Naive B cell (primary cell): ENCODE measurements around the gene NARS2. TPM values are rescaled to one million over a fixed set of nuclear protein-coding genes. Genes with fewer than 3 reads are reported as not detected.
"Not testable (repeated sequence)": the region's sequence is repeated elsewhere in the genome, so short reads cannot be mapped to it uniquely, and the experiment has no call there.

Experiments used
- ATAC-seq, 2 donors: fragments of 150-1000 bp; cut with Tn5 transposase; 2 replicates each; pipeline ENCODE4 v1.10.0; 2021; ENCODE audit warnings: low read depth in 2 of 2, mild to moderate bottlenecking in 2 of 2, moderate library complexity in 2 of 2
- DNase-seq: peaks from one replicate; pipeline ENCODE4 v3.0.0; 2022
- H3K27ac Mint-ChIP-seq, 6 donors: one replicate each; pipeline ENCODE4 v1.8.0; 2020 to 2022; ENCODE audit warnings: mild to moderate bottlenecking in 6 of 6, mixed read lengths in 6 of 6, moderate library complexity in 5 of 6, inconsistent platforms in 2 of 6
- H3K27me3 Mint-ChIP-seq, 3 donors: one replicate each; pipeline ENCODE4 v1.8.0; 2021 to 2022; ENCODE audit warnings: mixed read lengths in 3 of 3, mild to moderate bottlenecking in 1 of 3
- H3K36me3 Mint-ChIP-seq, 2 donors: one replicate each; pipeline ENCODE4 v1.8.0; 2020 to 2022; ENCODE audit warnings: mixed read lengths in 2 of 2, inconsistent platforms in 1 of 2, mild to moderate bottlenecking in 1 of 2
- H3K4me1 Mint-ChIP-seq, 3 donors: one replicate each; pipeline ENCODE4 v1.8.0; 2020 to 2022; ENCODE audit warnings: mixed read lengths in 3 of 3, inconsistent platforms in 1 of 3, mild to moderate bottlenecking in 1 of 3, moderate library complexity in 1 of 3
- H3K4me3 Mint-ChIP-seq, 8 donors: one replicate each; pipeline ENCODE4 v1.8.0; 2020 to 2022; ENCODE audit warnings: mild to moderate bottlenecking in 8 of 8, mixed read lengths in 8 of 8, moderate library complexity in 8 of 8, inconsistent platforms in 2 of 8
- H3K9me3 Mint-ChIP-seq, 7 donors: one replicate each; pipeline ENCODE4 v1.8.0; 2020 to 2022; ENCODE audit warnings: mixed read lengths in 7 of 7, mild to moderate bottlenecking in 5 of 7, inconsistent platforms in 2 of 7, moderate library complexity in 1 of 7
- polyA plus RNA-seq, 6 donors: library from polyadenylated mRNA; unstranded; fragments of 300-500 nt; fragmentation: Illumina TruSeq; gene quantifications; one replicate each; pipeline ENCODE4 v1.2.3, GENCODE V29; 2021; ENCODE audit warnings: low read depth in 6 of 6

Gene NARS2
- polyA plus RNA-seq, 6 donors from 2014 or later, result 11.4 to 16.4 (median 15.3) TPM

- Mint-ChIP-seq H3K36me3 (peaks cover 9 to 19% of the 10 kb centered on the region in 2 donors), H3K4me1 (peaks cover 0 to 7% (median 0%) of the 10 kb centered on the region in 3 donors), H3K27me3 (no peaks in the 10 kb centered on the region), H3K27ac (no peak overlapping the region), H3K4me3 (no peak overlapping the region), H3K9me3 (no peaks in the 10 kb centered on the region)
- ATAC-seq (no peak), DNase-seq (no peak)
Measured at GRCh38 chr11:78492973-78493372, 81.7 kb downstream of the NARS2 start.

GRCh38 chr11:78489184-78489583 lies 85.5 kb downstream of the NARS2 start:
- no peak overlapping the region for H3K4me3 Mint-ChIP-seq
- H3K27ac Mint-ChIP-seq, result peak overlapping the region in 1 of 6 donors; percentile 10
- peaks cover 0 to 3% (median 0%) of the 10 kb centered on the region in 3 donors for H3K4me1 Mint-ChIP-seq
- peaks cover 20 to 26% of the 10 kb centered on the region in 2 donors for H3K36me3 Mint-ChIP-seq
- no peaks in the 10 kb centered on the region for H3K27me3 Mint-ChIP-seq
- H3K9me3 Mint-ChIP-seq, result peaks cover 0 to under 1% (median 0%) of the 10 kb centered on the region in 7 donors
- DNase-seq, result no peak
- ATAC-seq, result no peak

- no peak for ATAC-seq
- Mint-ChIP-seq H3K9me3 (peaks cover 0 to under 1% (median 0%) of the 10 kb centered on the region in 7 donors), H3K4me1 (peaks cover 0 to 7% (median 6%) of the 10 kb centered on the region in 3 donors), H3K4me3 (no peak overlapping the region), H3K27ac (no peak overlapping the region), H3K36me3 (peaks cover 0 to 14% of the 10 kb centered on the region in 2 donors), H3K27me3 (no peaks in the 10 kb centered on the region)
- DNase-seq, result no peak
Measured at GRCh38 chr11:78478536-78478935, 96.1 kb downstream of the NARS2 start.

- Mint-ChIP-seq H3K27ac (peak overlapping the region in 1 of 6 donors; percentile 63), H3K9me3 (peaks cover 0 to 6% (median 0%) of the 10 kb centered on the region in 7 donors), H3K27me3 (no peaks in the 10 kb centered on the region), H3K36me3 (peaks cover 14 to 24% of the 10 kb centered on the region in 2 donors), H3K4me3 (no peak overlapping the region), H3K4me1 (no peaks in the 10 kb centered on the region)
- ATAC-seq, result no peak
- DNase-seq, result no peak
Measured at GRCh38 chr11:78476066-78476465, 98.6 kb downstream of the NARS2 start.

GRCh38 chr11:78474451-78474850 lies 100.2 kb downstream of the NARS2 start:
- DNase-seq (no peak), ATAC-seq (no peak)
- peaks cover 14 to 24% of the 10 kb centered on the region in 2 donors for H3K36me3 Mint-ChIP-seq
- H3K4me1 Mint-ChIP-seq, result peaks cover 6 to 9% (median 6%) of the 10 kb centered on the region in 3 donors
- H3K9me3 Mint-ChIP-seq, result peaks cover 0 to 6% (median 0%) of the 10 kb centered on the region in 7 donors
- no peaks in the 10 kb centered on the region for H3K27me3 Mint-ChIP-seq
- no peak overlapping the region for H3K4me3 Mint-ChIP-seq
- peak overlapping the region in 1 of 6 donors; percentile 11 for H3K27ac Mint-ChIP-seq

GRCh38 chr11:78472905-78473304 lies 101.8 kb downstream of the NARS2 start:
- ATAC-seq, result no peak
- peaks cover 0 to 6% (median 0%) of the 10 kb centered on the region in 7 donors for H3K9me3 Mint-ChIP-seq
- no peak for DNase-seq
- peak overlapping the region in 5 of 6 donors; percentile 37 to 88 (median 64) for H3K27ac Mint-ChIP-seq
- peaks cover 14 to 23% of the 10 kb centered on the region in 2 donors for H3K36me3 Mint-ChIP-seq
- H3K27me3 Mint-ChIP-seq, result no peaks in the 10 kb centered on the region
- H3K4me1 Mint-ChIP-seq, result peaks cover 7 to 11% (median 11%) of the 10 kb centered on the region in 3 donors
- H3K4me3 Mint-ChIP-seq, result no peak overlapping the region

GRCh38 chr11:78472382-78472781 lies 102.3 kb downstream of the NARS2 start:
- peaks cover 7 to 11% (median 11%) of the 10 kb centered on the region in 3 donors for H3K4me1 Mint-ChIP-seq
- ATAC-seq (no peak), DNase-seq (no peak)
- H3K36me3 Mint-ChIP-seq, result peaks cover 14 to 17% of the 10 kb centered on the region in 2 donors
- H3K4me3 Mint-ChIP-seq, result no peak overlapping the region
- H3K27ac Mint-ChIP-seq, result peak overlapping the region in 4 of 6 donors; percentile 13 to 64 (median 52)
- H3K9me3 Mint-ChIP-seq, result peaks cover 0 to 6% (median 0%) of the 10 kb centered on the region in 7 donors
- no peaks in the 10 kb centered on the region for H3K27me3 Mint-ChIP-seq

GRCh38 chr11:78470861-78471442 lies 103.7 kb downstream of the NARS2 start:
- Mint-ChIP-seq H3K36me3 (peaks cover 11 to 14% of the 10 kb centered on the region in 2 donors), H3K4me3 (no peak overlapping the region), H3K9me3 (peaks cover 0 to 6% (median 0%) of the 10 kb centered on the region in 7 donors), H3K27me3 (no peaks in the 10 kb centered on the region), H3K27ac (peak overlapping the region in 3 of 6 donors; percentile 63 to 84 (median 81)), H3K4me1 (peaks cover 8 to 25% (median 14%) of the 10 kb centered on the region in 3 donors)
- no peak for DNase-seq
- no peak for ATAC-seq

- Mint-ChIP-seq H3K36me3 (peaks cover 14 to 17% of the 10 kb centered on the region in 2 donors), H3K9me3 (peaks cover 0 to 6% (median 0%) of the 10 kb centered on the region in 7 donors), H3K4me3 (peak overlapping the region in 1 of 8 donors; percentile 5), H3K27ac (peak overlapping the region; percentile 18 to 97 (median 90)), H3K27me3 (no peaks in the 10 kb centered on the region), H3K4me1 (peaks cover 16 to 33% (median 24%) of the 10 kb centered on the region in 3 donors)
- peak; percentile 69 to 70 for ATAC-seq
- peak; percentile 42 for DNase-seq
Measured at GRCh38 chr11:78469896-78470295, 104.8 kb downstream of the NARS2 start.

GRCh38 chr11:78467931-78468330 lies 106.7 kb downstream of the NARS2 start:
- Mint-ChIP-seq H3K4me3 (no peak overlapping the region), H3K36me3 (peaks cover 9 to 22% of the 10 kb centered on the region in 2 donors), H3K9me3 (peaks cover 0 to 6% (median 0%) of the 10 kb centered on the region in 7 donors), H3K4me1 (peaks cover 16 to 43% (median 24%) of the 10 kb centered on the region in 3 donors), H3K27me3 (no peaks in the 10 kb centered on the region), H3K27ac (peak overlapping the region in 2 of 6 donors; percentile 62 to 88)
- DNase-seq, result no peak
- ATAC-seq, result no peak

GRCh38 chr11:78467370-78467769 lies 107.3 kb downstream of the NARS2 start:
- DNase-seq (no peak), ATAC-seq (no peak)
- peaks cover 0 to 6% (median 0%) of the 10 kb centered on the region in 7 donors for H3K9me3 Mint-ChIP-seq
- H3K27ac Mint-ChIP-seq, result peak overlapping the region in 4 of 6 donors; percentile 24 to 88 (median 63)
- no peaks in the 10 kb centered on the region for H3K27me3 Mint-ChIP-seq
- peaks cover 16 to 43% (median 24%) of the 10 kb centered on the region in 3 donors for H3K4me1 Mint-ChIP-seq
- H3K4me3 Mint-ChIP-seq, result no peak overlapping the region
- H3K36me3 Mint-ChIP-seq, result peaks cover 8 to 18% of the 10 kb centered on the region in 2 donors

GRCh38 chr11:78465169-78465942 lies 109.3 kb downstream of the NARS2 start:
- ATAC-seq, result peak; percentile 88 to 89
- Mint-ChIP-seq H3K9me3 (no peaks in the 10 kb centered on the region), H3K36me3 (peaks cover 14 to 21% of the 10 kb centered on the region in 2 donors), H3K27ac (peak overlapping the region; percentile 93 to 98 (median 96)), H3K4me3 (peak overlapping the region; percentile 1 to 79 (median 41)), H3K27me3 (no peaks in the 10 kb centered on the region), H3K4me1 (peaks cover 16 to 42% (median 33%) of the 10 kb centered on the region in 3 donors)
- peak; percentile 70 for DNase-seq

GRCh38 chr11:78464787-78465168 lies 109.9 kb downstream of the NARS2 start:
- Mint-ChIP-seq H3K4me3 (peak overlapping the region in 2 of 8 donors; percentile 1 to 9), H3K36me3 (peaks cover 20 to 25% of the 10 kb centered on the region in 2 donors), H3K4me1 (peaks cover 16 to 40% (median 36%) of the 10 kb centered on the region in 3 donors), H3K27ac (peak overlapping the region in 5 of 6 donors; percentile 49 to 95 (median 90))
- not testable (repeated sequence) for H3K9me3 Mint-ChIP-seq, H3K27me3 Mint-ChIP-seq, DNase-seq, ATAC-seq
